HEK293 (cell line): ENCODE data around the gene ZNF865.
"Not testable (repeated sequence)": the region's sequence is repeated elsewhere in the genome, so short reads cannot be mapped to it uniquely, and the experiment has no call there.

Source experiments
- CTCF ChIA-PET: fragments of 350-600 bp; formaldehyde crosslinking; extraction: SDS; loops from one replicate; lab custom pipeline; 2021; ENCODE audit warnings: antibody characterized with exemption; lab: Yijun Ruan, JAX
- POLR2A ChIA-PET: fragments of 300-600 bp; formaldehyde crosslinking; extraction: SDS; loops from one replicate; lab custom pipeline; 2020; ENCODE audit warnings: antibody characterized with exemption, inconsistent platforms; lab: Yijun Ruan, JAX
- H3K27ac ChIP-seq: fragments of 200-500 bp; sonication (Bioruptor generic); 2 replicates; pipeline ENCODE4 v1.5.1; 2014; ENCODE audit warnings: low read depth, low read length, control low read depth, inconsistent platforms; ENCODE audit errors: extremely low read depth
- H3K36me3 ChIP-seq, 2 experiments: fragments of 200-500 bp in 1 of 2; sonication (Bioruptor generic) in 1 of 2; 1 replicate in 1 of 2; 2 replicates in 1 of 2; pipeline ENCODE4 v1.5.1; 2014 to 2017; ENCODE audit warnings: inconsistent platforms in 2 of 2, low read length in 2 of 2; ENCODE audit not compliant: control insufficient read depth in 2 of 2, insufficient read depth in 1 of 2
- H3K4me1 ChIP-seq: fragments of 200-500 bp; sonication (Bioruptor generic); 2 replicates; pipeline ENCODE4 v1.5.1; 2014; ENCODE audit warnings: mild to moderate bottlenecking, low read length, inconsistent platforms; ENCODE audit not compliant: control insufficient read depth, insufficient read depth
- H3K4me3 ChIP-seq: 2 replicates; pipeline ENCODE4 v1.5.1; 2011; ENCODE audit warnings: low read depth, mild to moderate bottlenecking, control low read depth, low read length, moderate library complexity
- H3K9me3 ChIP-seq: fragments of 200-500 bp; sonication (Bioruptor generic); 2 replicates; pipeline ENCODE4 v1.5.1; 2014; ENCODE audit warnings: low read depth, low read length, inconsistent platforms; ENCODE audit not compliant: control insufficient read depth, insufficient read depth
- SCRT2 ChIP-seq: fragments of 450-650 bp; formaldehyde crosslinking; IDR thresholded peaks from 2 replicates; pipeline ENCODE4 v1.5.1; 2016; ENCODE audit warnings: missing biosample characterization, missing genetic modification characterization
- YY1 ChIP-seq: fragments of 450-650 bp; formaldehyde crosslinking; IDR thresholded peaks from 2 replicates; pipeline ENCODE4 v1.5.1; 2018; ENCODE audit warnings: missing biosample characterization, missing genetic modification characterization
- ZBTB20 ChIP-seq: fragments of 450-650 bp; formaldehyde crosslinking; IDR thresholded peaks from 2 replicates; pipeline ENCODE4 v1.5.1; 2016; ENCODE audit warnings: missing biosample characterization, missing genetic modification characterization
- ZNF114 ChIP-seq: fragments of 450-650 bp; formaldehyde crosslinking; IDR thresholded peaks from 2 replicates; pipeline ENCODE4 v1.5.0; 2017; ENCODE audit warnings: missing biosample characterization, missing genetic modification characterization
- ZNF311 ChIP-seq: fragments of 450-650 bp; formaldehyde crosslinking; IDR thresholded peaks from 2 replicates; pipeline ENCODE4 v1.5.1; 2017; ENCODE audit warnings: missing biosample characterization, missing genetic modification characterization, borderline replicate concordance
- ZNF335 ChIP-seq: fragments of 450-650 bp; formaldehyde crosslinking; conservative IDR thresholded peaks from 2 replicates; pipeline ENCODE4 v1.5.1; 2016; ENCODE audit warnings: missing biosample characterization, missing genetic modification characterization
- ZNF37A ChIP-seq: fragments of 450-650 bp; IDR thresholded peaks from 2 replicates; pipeline ENCODE4 v1.5.1; 2018; ENCODE audit warnings: missing biosample characterization, missing genetic modification characterization
- ZNF549 ChIP-seq: fragments of 450-650 bp; IDR thresholded peaks from 2 replicates; pipeline ENCODE4 v1.5.1; 2018; ENCODE audit warnings: missing biosample characterization, missing genetic modification characterization, mild to moderate bottlenecking, inconsistent platforms, moderate library complexity
- TF ChIP-seq, protein P1 (sequence below): fragments of 450-650 bp; formaldehyde crosslinking; IDR thresholded peaks from 2 replicates; pipeline ENCODE4 v1.5.0; 2017; ENCODE audit warnings: missing biosample characterization, missing genetic modification characterization, borderline replicate concordance
- TF ChIP-seq, protein P2 (sequence below): fragments of 450-650 bp; formaldehyde crosslinking; IDR thresholded peaks from 2 replicates; pipeline ENCODE4 v1.5.1; 2016; ENCODE audit warnings: missing biosample characterization, missing genetic modification characterization
- TF ChIP-seq, protein P3 (sequence below): fragments of 450-650 bp; formaldehyde crosslinking; IDR thresholded peaks from 2 replicates; pipeline ENCODE4 v1.5.1; 2016; ENCODE audit warnings: missing biosample characterization, missing genetic modification characterization
- TF ChIP-seq, protein P4 (sequence below): fragments of 450-650 bp; formaldehyde crosslinking; IDR thresholded peaks from 2 replicates; pipeline ENCODE4 v1.5.1; 2016; ENCODE audit warnings: missing biosample characterization, missing genetic modification characterization

ZNF865 gene

DNA sequence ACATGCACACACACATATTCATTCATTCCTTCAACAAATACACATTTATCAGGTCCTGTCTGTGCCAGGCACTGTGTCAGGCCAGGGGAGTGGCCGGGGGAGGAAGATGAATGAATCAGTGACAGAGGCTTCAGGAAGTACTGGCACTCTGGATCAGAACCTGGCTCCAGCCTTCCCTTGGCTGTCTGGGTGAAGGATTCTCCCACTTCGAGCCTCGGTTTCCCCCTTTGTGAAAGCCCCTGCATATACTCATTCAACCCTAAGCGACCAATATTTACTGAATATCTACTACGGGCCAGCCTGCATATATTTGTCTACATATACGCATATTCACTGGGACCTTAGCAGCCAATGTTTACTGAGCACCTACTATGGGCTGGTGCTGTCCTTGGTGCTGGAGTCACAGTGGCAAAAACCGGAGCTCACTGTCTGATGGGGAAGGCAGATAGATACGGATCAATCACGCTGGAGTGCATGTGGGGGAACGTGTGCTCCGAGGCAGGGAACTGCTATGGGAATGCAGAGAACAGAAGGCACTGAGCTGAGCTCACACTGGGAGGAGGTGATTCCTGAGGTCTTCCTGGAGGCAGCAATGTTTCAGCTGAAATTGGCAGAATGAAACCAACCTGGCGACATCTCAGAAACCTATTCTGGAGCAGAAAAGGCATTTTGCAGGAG, 24.2 kb upstream of the ZNF865 start (continued):
- TF ChIP-seq ZNF37A (tag by site-specific recombination) = no peak
- TF ChIP-seq ZNF335 (tag by site-specific recombination) = peak; percentile 23; the same call in 1 of the 2 replicates
- TF ChIP-seq ZBTB20 (tag by site-specific recombination) = 0 out of 2 replicates have a peak, but pooled peaks have one; percentile 14
- TF ChIP-seq ZNF549 = no peak
- no peak for TF ChIP-seq ZNF114 (tag by site-specific recombination)
- TF ChIP-seq, protein P1, sequence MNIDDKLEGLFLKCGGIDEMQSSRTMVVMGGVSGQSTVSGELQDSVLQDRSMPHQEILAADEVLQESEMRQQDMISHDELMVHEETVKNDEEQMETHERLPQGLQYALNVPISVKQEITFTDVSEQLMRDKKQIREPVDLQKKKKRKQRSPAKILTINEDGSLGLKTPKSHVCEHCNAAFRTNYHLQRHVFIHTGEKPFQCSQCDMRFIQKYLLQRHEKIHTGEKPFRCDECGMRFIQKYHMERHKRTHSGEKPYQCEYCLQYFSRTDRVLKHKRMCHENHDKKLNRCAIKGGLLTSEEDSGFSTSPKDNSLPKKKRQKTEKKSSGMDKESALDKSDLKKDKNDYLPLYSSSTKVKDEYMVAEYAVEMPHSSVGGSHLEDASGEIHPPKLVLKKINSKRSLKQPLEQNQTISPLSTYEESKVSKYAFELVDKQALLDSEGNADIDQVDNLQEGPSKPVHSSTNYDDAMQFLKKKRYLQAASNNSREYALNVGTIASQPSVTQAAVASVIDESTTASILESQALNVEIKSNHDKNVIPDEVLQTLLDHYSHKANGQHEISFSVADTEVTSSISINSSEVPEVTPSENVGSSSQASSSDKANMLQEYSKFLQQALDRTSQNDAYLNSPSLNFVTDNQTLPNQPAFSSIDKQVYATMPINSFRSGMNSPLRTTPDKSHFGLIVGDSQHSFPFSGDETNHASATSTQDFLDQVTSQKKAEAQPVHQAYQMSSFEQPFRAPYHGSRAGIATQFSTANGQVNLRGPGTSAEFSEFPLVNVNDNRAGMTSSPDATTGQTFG = no peak
- TF ChIP-seq, protein P2, sequence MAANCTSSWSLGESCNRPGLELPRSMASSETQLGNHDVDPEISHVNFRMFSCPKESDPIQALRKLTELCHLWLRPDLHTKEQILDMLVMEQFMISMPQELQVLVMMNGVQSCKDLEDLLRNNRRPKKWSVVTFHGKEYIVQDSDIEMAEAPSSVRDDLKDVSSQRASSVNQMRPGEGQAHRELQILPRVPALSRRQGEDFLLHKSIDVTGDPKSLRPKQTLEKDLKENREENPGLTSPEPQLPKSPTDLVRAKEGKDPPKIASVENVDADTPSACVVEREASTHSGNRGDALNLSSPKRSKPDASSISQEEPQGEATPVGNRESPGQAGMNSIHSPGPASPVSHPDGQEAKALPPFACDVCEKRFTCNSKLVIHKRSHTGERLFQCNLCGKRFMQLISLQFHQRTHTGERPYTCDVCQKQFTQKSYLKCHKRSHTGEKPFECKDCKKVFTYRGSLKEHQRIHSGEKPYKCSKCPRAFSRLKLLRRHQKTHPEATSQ (tag by site-specific recombination) = no peak
- TF ChIP-seq ZNF311 (tag by site-specific recombination) = no peak
- no peak for TF ChIP-seq YY1 (tag by site-specific recombination)

DNA sequence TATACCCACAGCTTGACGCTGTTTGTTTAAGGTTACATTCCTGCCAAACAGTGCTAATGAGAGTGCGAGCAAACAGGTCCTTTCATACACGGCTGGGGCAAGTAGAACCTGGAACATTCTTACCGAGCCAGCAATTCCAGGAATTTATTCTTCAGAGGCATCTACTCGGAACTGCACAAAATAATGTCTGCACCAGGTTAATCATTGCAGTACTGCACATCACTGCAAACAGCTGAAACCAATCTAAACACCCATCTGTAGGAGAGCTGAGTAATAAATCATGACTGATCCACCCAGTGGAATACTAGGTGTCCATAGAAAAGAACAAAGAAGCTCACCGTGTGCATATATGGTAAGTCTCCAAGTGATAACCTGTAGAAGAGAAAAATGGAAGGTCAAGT, 23.6 kb upstream of the ZNF865 start:
- Histone ChIP-seq H3K4me1 (peaks cover 9% of the 10 kb centered on the region; the same call in 1 of the 2 replicates), H3K36me3 (peaks cover 3 to 18% of the 10 kb centered on the region in 2 experiments; a peak in 2 of 3 replicates), H3K27ac (no peak overlapping the region), H3K9me3 (no peaks in the 10 kb centered on the region), H3K4me3 (no peak overlapping the region)
- ChIA-PET POLR2A (interaction anchor here (0.6 to 3.2 kb wide), 2 partner anchors 17 to 105 kb away, joined by 12 to 21 read pairs; partner anchors contain the start of genes FIZ1 and ZNF524), CTCF (interaction anchor here (0.7 to 1.6 kb wide), 3 partner anchors 25 to 77 kb away, joined by 3 to 8 read pairs (median 4); no protein-coding TSS in a partner anchor)
- TF ChIP-seq, protein P3, sequence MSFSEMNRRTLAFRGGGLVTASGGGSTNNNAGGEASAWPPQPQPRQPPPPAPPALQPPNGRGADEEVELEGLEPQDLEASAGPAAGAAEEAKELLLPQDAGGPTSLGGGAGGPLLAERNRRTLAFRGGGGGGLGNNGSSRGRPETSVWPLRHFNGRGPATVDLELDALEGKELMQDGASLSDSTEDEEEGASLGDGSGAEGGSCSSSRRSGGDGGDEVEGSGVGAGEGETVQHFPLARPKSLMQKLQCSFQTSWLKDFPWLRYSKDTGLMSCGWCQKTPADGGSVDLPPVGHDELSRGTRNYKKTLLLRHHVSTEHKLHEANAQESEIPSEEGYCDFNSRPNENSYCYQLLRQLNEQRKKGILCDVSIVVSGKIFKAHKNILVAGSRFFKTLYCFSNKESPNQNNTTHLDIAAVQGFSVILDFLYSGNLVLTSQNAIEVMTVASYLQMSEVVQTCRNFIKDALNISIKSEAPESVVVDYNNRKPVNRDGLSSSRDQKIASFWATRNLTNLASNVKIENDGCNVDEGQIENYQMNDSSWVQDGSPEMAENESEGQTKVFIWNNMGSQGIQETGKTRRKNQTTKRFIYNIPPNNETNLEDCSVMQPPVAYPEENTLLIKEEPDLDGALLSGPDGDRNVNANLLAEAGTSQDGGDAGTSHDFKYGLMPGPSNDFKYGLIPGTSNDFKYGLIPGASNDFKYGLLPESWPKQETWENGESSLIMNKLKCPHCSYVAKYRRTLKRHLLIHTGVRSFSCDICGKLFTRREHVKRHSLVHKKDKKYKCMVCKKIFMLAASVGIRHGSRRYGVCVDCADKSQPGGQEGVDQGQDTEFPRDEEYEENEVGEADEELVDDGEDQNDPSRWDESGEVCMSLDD (tag by site-specific recombination) = no peak
- peak; percentile 16; the same call in 1 of the 2 replicates for TF ChIP-seq SCRT2 (tag by site-specific recombination)
- TF ChIP-seq, protein P4, sequence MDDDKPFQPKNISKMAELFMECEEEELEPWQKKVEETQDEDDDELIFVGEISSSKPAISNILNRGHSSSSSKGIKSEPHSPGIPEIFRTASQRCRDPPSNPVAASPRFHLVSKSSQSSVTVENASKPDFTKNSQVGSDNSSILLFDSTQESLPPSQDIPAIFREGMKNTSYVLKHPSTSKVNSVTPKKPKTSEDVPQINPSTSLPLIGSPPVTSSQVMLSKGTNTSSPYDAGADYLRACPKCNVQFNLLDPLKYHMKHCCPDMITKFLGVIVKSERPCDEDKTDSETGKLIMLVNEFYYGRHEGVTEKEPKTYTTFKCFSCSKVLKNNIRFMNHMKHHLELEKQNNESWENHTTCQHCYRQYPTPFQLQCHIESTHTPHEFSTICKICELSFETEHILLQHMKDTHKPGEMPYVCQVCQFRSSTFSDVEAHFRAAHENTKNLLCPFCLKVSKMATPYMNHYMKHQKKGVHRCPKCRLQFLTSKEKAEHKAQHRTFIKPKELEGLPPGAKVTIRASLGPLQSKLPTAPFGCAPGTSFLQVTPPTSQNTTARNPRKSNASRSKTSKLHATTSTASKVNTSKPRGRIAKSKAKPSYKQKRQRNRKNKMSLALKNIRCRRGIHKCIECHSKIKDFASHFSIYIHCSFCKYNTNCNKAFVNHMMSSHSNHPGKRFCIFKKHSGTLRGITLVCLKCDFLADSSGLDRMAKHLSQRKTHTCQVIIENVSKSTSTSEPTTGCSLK = no peak

DNA sequence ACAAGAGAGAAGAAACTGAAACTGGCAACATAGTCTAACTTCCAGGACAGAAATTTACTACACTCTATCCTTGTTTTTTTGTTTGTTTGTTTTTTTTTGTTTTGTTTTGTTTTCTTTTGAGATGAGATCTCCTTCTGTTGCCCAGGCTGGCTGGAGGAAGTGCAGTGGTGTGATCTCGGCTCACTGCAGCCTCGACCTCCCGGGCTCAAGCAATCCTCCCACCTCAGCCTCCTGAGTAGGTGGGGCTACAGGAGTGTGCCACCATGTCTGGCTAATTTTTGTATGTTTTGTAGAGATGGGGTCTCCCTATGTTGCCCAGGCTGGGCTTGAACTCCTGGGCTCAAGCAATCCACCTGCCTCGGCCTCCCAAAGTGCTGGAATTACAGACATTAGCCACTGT, 23.2 kb upstream of the ZNF865 start:
- not testable (repeated sequence) for H3K4me3 ChIP-seq, H3K27ac ChIP-seq, H3K9me3 ChIP-seq
- ChIA-PET CTCF (interaction anchor here (1.0 kb wide), 1 partner anchor 77 kb away, joined by 3 read pairs; no protein-coding TSS in a partner anchor), POLR2A (interaction anchor here (3.2 kb wide), 1 partner anchor 17 kb away, joined by 21 read pairs; the partner anchor contains the start of genes FIZ1 and ZNF524)
- Histone ChIP-seq H3K4me1 (peaks cover 11% of the 10 kb centered on the region; the same call in 1 of the 2 replicates), H3K36me3 (peaks cover 0 to 13% of the 10 kb centered on the region in 2 experiments; a peak in 2 of 3 replicates)

DNA sequence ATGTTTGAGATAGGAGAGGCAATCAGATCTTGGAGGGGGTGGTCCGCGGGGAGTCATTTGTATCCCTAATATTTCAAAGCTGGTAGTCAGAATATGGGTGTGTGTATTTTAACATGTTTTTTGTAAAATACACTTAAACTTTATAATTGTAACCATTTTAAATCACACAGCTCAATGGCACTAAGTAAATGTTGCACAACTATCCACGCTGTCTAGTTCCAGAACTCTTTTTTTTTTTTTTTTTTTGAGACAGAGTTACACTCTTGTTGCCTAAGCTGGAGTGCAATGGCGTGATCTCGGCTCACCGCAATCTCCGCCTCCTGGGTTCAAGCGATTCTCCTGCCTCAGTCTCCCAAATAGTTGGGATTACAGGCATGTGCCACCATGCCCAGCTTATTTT, 21.6 kb upstream of the ZNF865 start:
- POLR2A ChIA-PET = interaction anchor here (0.6 to 6.9 kb wide), 3 partner anchors 14 to 108 kb away, joined by 3 to 71 read pairs (median 4); partner anchors contain the start of genes FIZ1, ZNF524 and ZNF784

More for the DNA sequence above, 21.6 kb upstream of the ZNF865 start:
- not testable (repeated sequence) for H3K9me3 ChIP-seq, H3K27ac ChIP-seq, H3K4me3 ChIP-seq, H3K36me3 ChIP-seq
- peaks cover 11% of the 10 kb centered on the region; the same call in 1 of the 2 replicates for H3K4me1 ChIP-seq
- CTCF ChIA-PET = interaction anchor here (0.7 to 1.9 kb wide), 4 partner anchors 42 to 80 kb away, joined by 3 to 6 read pairs (median 4); no protein-coding TSS in a partner anchor
